GM18861 (cell line): ENCODE data around the gene ASTN1.

Source experiments
- ATAC-seq: cut with Tn5 transposase; IDR thresholded peaks from one replicate; pipeline ENCODE4 v1.9.1; 2021; ENCODE audit not compliant: unreplicated experiment

Gene ASTN1

GRCh38 chr1:177165069-177165439 is 542 bp upstream of the ASTN1 start:
- no peak for ATAC-seq

GRCh38 chr1:177163844-177164379 is 600 bp downstream of the ASTN1 start:
- ATAC-seq = no peak

- no peak for ATAC-seq
Observed at GRCh38 chr1:177162243-177162642, 2.3 kb downstream of the ASTN1 start.

GRCh38 chr1:177146499-177146898 is 18.0 kb downstream of the ASTN1 start:
- no peak for ATAC-seq

GRCh38 chr1:177145106-177146070 is 19.1 kb downstream of the ASTN1 start:
- no peak for ATAC-seq

- no peak for ATAC-seq
Observed at GRCh38 chr1:177142791-177143271, 21.7 kb downstream of the ASTN1 start.

- no peak for ATAC-seq
Observed at GRCh38 chr1:177142010-177142409, 22.5 kb downstream of the ASTN1 start.

GRCh38 chr1:177138347-177138746 is 26.2 kb downstream of the ASTN1 start:
- no peak for ATAC-seq

- no peak for ATAC-seq
Observed at GRCh38 chr1:177137814-177138213, 26.7 kb downstream of the ASTN1 start.

- ATAC-seq = no peak
Observed at GRCh38 chr1:177135250-177135649, 29.3 kb downstream of the ASTN1 start.

GRCh38 chr1:177133977-177134538 is 30.5 kb downstream of the ASTN1 start:
- no peak for ATAC-seq

GRCh38 chr1:177132141-177132540 is 32.4 kb downstream of the ASTN1 start:
- ATAC-seq = no peak

GRCh38 chr1:177131723-177132122 is 32.8 kb downstream of the ASTN1 start:
- ATAC-seq = no peak

- no peak for ATAC-seq
Observed at GRCh38 chr1:177130451-177130945, 34.0 kb downstream of the ASTN1 start.

GRCh38 chr1:177128665-177129281 is 35.7 kb downstream of the ASTN1 start:
- no peak for ATAC-seq

- ATAC-seq = no peak
Observed at GRCh38 chr1:177126267-177126666, 38.2 kb downstream of the ASTN1 start.

GRCh38 chr1:177124577-177125278 is 39.8 kb downstream of the ASTN1 start:
- no peak for ATAC-seq

- ATAC-seq = no peak
Observed at GRCh38 chr1:177122461-177123251, 41.9 kb downstream of the ASTN1 start.

- no peak for ATAC-seq
Observed at GRCh38 chr1:177119311-177119710, 45.2 kb downstream of the ASTN1 start.

- no peak for ATAC-seq
Observed at GRCh38 chr1:177118901-177119300, 45.6 kb downstream of the ASTN1 start.
